ENCODE data around the gene DHRS11.

Gene DHRS11

GRCh38 chr17:36591434-36592315 lies at the start of gene DHRS11:
Gene DHRS11 (plus strand): TSS chr17:36591879. CDS start chr17:36592010, 131 bp downstream.
- peak; percentile 39 for DNase-seq

GRCh38 chr17:36542755-36543154 lies 48.9 kb upstream of the DHRS11 start:
- no peak for DNase-seq

- DNase-seq: no peak
These were observed 47.7 kb upstream of the DHRS11 start for GRCh38 chr17:36544044-36544306.

- DNase-seq: peak; percentile 71
These were observed 47.2 kb upstream of the DHRS11 start, which contains the start of gene GGNBP2 for GRCh38 chr17:36544307-36545076. Gene GGNBP2 (plus strand): TSS chr17:36544919. CDS start chr17:36545725, 806 bp downstream.

- DNase-seq: peak; percentile 71
These were observed 46.6 kb upstream of the DHRS11 start for GRCh38 chr17:36545077-36545464.

- DNase-seq: peak; percentile 91
These were observed 45.9 kb upstream of the DHRS11 start for GRCh38 chr17:36545465-36546417.

- no peak for DNase-seq
These were observed 45.1 kb upstream of the DHRS11 start for GRCh38 chr17:36546418-36547093.

- DNase-seq: no peak
These were observed 43.9 kb upstream of the DHRS11 start for GRCh38 chr17:36547776-36548175.

GRCh38 chr17:36550491-36551417 lies 40.9 kb upstream of the DHRS11 start:
- DNase-seq: no peak

- no peak for DNase-seq
These were observed 38.2 kb upstream of the DHRS11 start for GRCh38 chr17:36553459-36553858.

GRCh38 chr17:36566081-36566480 lies 25.6 kb upstream of the DHRS11 start:
- no peak for DNase-seq

- no peak for DNase-seq
These were observed 16.7 kb upstream of the DHRS11 start for GRCh38 chr17:36575028-36575427.

- no peak for DNase-seq
These were observed 14.9 kb upstream of the DHRS11 start for GRCh38 chr17:36576793-36577192.

- DNase-seq: no peak
These were observed 13.0 kb upstream of the DHRS11 start for GRCh38 chr17:36578671-36579070.

GRCh38 chr17:36583787-36584186 lies 7.9 kb upstream of the DHRS11 start:
- no peak for DNase-seq

GRCh38 chr17:36586138-36586537 lies 5.5 kb upstream of the DHRS11 start:
- DNase-seq: no peak

GRCh38 chr17:36590082-36590481 lies 1.6 kb upstream of the DHRS11 start:
- no peak for DNase-seq

- no peak for DNase-seq
These were observed 637 bp downstream of the DHRS11 start for GRCh38 chr17:36592316-36592715.

GRCh38 chr17:36592716-36593321 lies 1.1 kb downstream of the DHRS11 start:
- DNase-seq: no peak

GRCh38 chr17:36593656-36594316 lies 2.1 kb downstream of the DHRS11 start:
- no peak for DNase-seq
